ENCODE results near the gene PRKCD. TPM values are rescaled to one million over a fixed set of nuclear protein-coding genes. Genes with fewer than 3 reads are reported as not detected.

Gene PRKCD
- total RNA-seq, 1 donor from 2014 or later: 36.3 TPM

DNA sequence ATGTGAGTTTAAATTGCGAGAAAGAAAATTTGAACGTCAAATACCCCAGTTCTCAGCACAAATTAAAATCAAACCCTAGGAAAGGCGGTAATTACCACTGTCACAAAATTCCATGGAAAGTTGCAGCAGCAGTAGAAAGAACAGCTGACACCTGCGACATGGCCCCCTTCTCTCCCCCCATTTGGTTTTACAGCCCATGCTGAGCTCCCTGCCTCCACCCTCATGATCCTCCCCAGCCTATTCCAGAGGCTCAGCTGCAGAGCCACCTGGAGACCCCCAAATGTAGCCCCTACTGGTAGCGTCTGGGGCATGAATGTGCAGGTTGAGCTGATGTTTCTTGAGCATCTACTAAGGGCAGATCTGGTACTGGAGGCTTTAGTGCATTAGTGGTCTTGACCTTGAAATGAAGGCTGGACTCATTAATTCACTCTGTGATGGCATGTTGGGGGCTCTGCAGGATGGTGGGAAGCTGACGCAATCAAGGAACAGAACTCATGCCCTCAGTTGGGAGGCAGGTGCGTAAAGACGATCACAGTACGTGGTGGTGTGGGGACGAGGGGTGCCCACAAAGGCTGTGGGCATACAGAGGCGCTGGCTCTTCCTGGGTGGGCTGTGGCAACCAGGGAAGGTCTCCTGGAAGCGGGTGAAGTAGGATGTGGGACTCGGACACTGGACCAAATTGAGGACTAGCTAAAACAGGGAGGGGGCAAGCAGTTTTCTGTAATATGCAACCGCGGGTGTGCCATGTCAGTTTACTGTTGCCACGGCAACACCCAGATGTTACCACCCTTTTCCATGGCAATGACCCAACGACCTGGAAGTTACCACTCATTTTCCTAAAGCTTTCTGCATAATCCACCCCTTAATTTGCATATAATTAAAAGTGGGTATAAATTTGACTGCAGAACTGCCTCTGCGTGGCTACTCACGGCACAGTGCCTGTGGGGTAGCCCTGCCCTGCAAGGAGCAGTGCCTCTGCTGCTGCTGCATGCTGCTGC, 39.8 kb downstream of the PRKCD start:
- Histone ChIP-seq H3K27ac (no peak overlapping the region), H3K9me3 (no peaks in the 10 kb centered on the region), H3K27me3 (no peaks in the 10 kb centered on the region), H3K4me3 (no peak overlapping the region), H3K4me1 (peaks cover 0 to 3% of the 10 kb centered on the region in 2 donors), H3K36me3 (no peaks in the 10 kb centered on the region)
- no peak for TF ChIP-seq CTCF (IDR thresholded peaks at IDR 0.05)
- intact Hi-C loops (cut with DNase I): no loop called here
- no peak for DNase-seq (ENCODE audit: low spot score in 2 of 2)

GRCh38 chr3:53202331-53203015, 41.5 kb downstream of the PRKCD start:
- no peak for TF ChIP-seq CTCF (IDR thresholded peaks at IDR 0.05)
- Histone ChIP-seq H3K27me3 (no peaks in the 10 kb centered on the region), H3K27ac (no peak overlapping the region), H3K9me3 (no peaks in the 10 kb centered on the region), H3K4me1 (no peaks in the 10 kb centered on the region), H3K36me3 (no peaks in the 10 kb centered on the region), H3K4me3 (no peak overlapping the region)
- DNase-seq (ENCODE audit: low spot score in 2 of 2): no peak
- intact Hi-C loops (cut with DNase I): no loop called here

DNA sequence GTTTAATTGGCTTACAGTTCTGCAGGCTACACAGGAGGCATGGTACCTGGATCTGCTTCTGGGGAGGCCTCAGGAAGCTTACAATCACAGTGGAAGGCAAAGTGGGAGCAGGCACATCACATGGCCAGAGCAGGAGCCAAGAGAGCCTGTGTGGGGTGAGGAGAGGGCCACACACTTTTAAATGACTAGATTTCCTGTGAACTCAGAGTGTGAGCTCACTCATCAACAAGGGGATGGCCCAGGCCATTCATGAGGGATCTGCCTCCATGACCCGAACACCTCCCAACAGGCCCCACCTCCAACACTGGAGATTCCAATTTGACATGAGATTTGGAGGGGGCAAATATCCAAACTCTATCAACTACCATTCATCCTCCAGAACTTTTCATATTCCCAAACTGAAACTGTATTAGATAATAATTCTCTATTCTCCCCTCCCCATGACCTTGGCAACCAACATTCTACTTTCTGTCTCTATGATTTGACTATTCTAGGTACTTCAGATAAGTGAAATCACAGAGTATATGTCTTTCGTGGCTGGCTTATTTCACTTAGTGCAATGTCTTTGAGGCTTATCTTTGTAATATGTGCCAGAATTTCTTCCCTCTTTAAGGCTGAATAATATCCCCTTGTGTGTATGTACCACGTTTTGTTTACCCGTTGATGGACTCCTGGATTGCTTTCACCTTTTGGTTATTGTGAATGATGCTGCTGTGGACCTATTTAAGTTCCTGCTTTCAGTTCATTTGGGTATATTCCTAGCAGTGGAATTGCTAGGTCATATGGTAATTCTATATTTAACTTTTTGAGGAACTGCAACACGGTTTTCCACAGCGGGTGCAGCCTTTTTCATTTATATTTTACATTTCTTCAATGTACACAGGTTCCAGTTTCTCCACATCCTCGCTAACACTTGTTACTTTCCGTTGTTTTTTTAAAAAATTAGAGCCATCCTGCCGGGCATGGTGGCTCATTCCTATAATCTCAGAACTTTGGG, 51.0 kb downstream of the PRKCD start:
- no peak for TF ChIP-seq CTCF (IDR thresholded peaks at IDR 0.05)
- H3K27me3 ChIP-seq: no peaks in the 10 kb centered on the region
- H3K9me3 ChIP-seq: peaks cover 0 to 8% of the 10 kb centered on the region in 2 donors
- H3K4me1 ChIP-seq: no peaks in the 10 kb centered on the region
- no peak overlapping the region for H3K27ac ChIP-seq
- H3K4me3 ChIP-seq: no peak overlapping the region
- no peaks in the 10 kb centered on the region for H3K36me3 ChIP-seq
- intact Hi-C loops (cut with DNase I): no loop called here
- DNase-seq (ENCODE audit: low spot score in 2 of 2): no peak

DNA sequence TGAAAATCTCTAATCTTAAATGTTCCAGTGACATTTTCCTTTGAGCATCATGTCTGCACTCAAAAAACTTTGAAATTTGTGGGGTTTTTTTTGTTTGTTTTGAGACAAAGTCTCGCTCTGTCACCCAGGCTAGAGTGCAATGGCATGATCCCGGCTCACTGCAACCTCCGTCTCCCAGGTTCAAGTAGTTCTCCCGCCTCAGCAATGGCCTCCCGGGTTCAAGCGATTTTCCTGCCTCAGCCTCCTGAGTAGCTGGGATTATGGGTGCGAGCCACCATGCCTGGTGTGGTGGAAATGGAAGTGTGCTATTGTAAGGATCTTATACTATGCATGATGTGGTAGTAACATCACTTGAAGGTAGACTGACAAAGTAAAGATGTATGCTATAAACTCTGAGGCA, 52.3 kb downstream of the PRKCD start:
- Histone ChIP-seq H3K4me1 (no peaks in the 10 kb centered on the region), H3K27ac (no peak overlapping the region), H3K36me3 (no peaks in the 10 kb centered on the region), H3K27me3 (no peaks in the 10 kb centered on the region), H3K4me3 (no peak overlapping the region), H3K9me3 (peaks cover 0 to 8% of the 10 kb centered on the region in 2 donors)
- intact Hi-C loops (cut with DNase I): no loop called here
- no peak for DNase-seq (ENCODE audit: low spot score in 2 of 2)
- TF ChIP-seq CTCF (IDR thresholded peaks at IDR 0.05): no peak

DNA sequence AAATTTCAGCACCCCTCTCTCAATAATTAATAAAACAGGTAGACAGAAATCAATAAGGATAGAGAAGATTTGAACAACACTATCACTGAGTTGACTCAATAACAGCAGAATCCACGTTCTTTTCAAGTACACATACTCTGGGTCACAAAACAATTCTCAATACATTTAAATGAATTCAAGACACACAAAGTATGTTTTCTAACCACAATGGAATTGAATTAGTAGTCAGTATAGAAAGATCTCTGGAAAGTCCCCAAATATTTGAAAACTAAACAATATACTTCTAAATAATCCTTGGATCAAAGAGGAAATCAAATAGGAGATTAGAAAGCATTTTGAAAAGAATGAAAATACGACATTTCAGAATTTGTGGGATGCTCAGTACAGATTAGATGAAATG, 54.8 kb downstream of the PRKCD start:
- no peak for DNase-seq (ENCODE audit: low spot score in 2 of 2)
- H3K27ac ChIP-seq: no peak overlapping the region
- H3K4me1 ChIP-seq: no peaks in the 10 kb centered on the region
- H3K9me3 ChIP-seq: no peaks in the 10 kb centered on the region
- no peak overlapping the region for H3K4me3 ChIP-seq
- intact Hi-C loops (cut with DNase I): no loop called here
- H3K36me3 ChIP-seq: no peaks in the 10 kb centered on the region
- TF ChIP-seq CTCF (IDR thresholded peaks at IDR 0.05): no peak
- no peaks in the 10 kb centered on the region for H3K27me3 ChIP-seq

Measured in ascending aorta (tissue), 2 donors.